ENCODE measurements around the gene PCSK5.

DNA sequence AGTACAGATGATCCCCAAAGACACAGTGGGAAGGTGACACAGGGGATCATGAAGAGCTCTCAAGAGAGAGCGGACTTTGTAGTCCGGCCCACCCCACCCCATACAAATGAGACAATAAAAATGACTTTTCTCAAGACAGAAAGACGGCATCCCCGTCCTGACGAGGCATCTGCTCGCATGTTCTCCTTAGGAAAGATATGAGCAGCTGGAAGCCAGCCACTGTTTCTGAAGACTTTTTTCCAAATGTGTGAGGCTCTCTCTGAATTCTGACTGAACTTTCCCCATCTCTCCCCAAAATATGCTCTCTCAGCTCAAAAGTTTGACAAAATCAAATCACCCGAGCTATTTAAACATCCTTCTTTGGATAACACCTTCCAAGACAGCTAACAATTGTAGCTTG, 398.6 kb downstream of the PCSK5 start:
- TF ChIP-seq, protein P1, sequence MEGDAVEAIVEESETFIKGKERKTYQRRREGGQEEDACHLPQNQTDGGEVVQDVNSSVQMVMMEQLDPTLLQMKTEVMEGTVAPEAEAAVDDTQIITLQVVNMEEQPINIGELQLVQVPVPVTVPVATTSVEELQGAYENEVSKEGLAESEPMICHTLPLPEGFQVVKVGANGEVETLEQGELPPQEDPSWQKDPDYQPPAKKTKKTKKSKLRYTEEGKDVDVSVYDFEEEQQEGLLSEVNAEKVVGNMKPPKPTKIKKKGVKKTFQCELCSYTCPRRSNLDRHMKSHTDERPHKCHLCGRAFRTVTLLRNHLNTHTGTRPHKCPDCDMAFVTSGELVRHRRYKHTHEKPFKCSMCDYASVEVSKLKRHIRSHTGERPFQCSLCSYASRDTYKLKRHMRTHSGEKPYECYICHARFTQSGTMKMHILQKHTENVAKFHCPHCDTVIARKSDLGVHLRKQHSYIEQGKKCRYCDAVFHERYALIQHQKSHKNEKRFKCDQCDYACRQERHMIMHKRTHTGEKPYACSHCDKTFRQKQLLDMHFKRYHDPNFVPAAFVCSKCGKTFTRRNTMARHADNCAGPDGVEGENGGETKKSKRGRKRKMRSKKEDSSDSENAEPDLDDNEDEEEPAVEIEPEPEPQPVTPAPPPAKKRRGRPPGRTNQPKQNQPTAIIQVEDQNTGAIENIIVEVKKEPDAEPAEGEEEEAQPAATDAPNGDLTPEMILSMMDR (IDR thresholded peaks at IDR 0.05) = no peak
- TF ChIP-seq EP300 (IDR thresholded peaks at IDR 0.05) (no peak), POLR2A (IDR thresholded peaks at IDR 0.05) (no peak)

All from stomach (tissue), 4 donors.